Adrenal gland (tissue), 12 donors: ENCODE measurements around the gene RAP1GAP2. TPM values are rescaled to one million over a fixed set of nuclear protein-coding genes. Genes with fewer than 3 reads are reported as not detected.
"Not testable (repeated sequence)": the region's sequence is repeated elsewhere in the genome, so short reads cannot be mapped to it uniquely, and the experiment has no call there.

Experiments used
- DNase-seq, 7 donors: peaks; one replicate each; pipeline ENCODE4 v3.0.0-alpha.2; 2019 to 2020
- H3K27ac ChIP-seq, 5 donors: fragments of 200-600 bp; sonication (generic) in 4 of 5; 1 replicate in 3 of 5; 2 replicates in 2 of 5; pipeline versions ENCODE4 v1.5.1 to v1.8.0; 2016 to 2020; ENCODE audit warnings: mild to moderate bottlenecking in 1 of 5
- H3K27me3 ChIP-seq: fragments of 200-600 bp; 2 replicates; pipeline ENCODE4 v1.8.0; 2021
- H3K36me3 ChIP-seq, 2 donors: fragments of 200-600 bp; replicated peaks in 1 of 2; 1 replicate in 1 of 2; 2 replicates in 1 of 2; pipeline versions ENCODE4 v1.5.1 to v1.8.0; 2018 to 2022
- H3K4me1 ChIP-seq, 2 donors: fragments of 200-600 bp; replicated peaks in 1 of 2; 1 replicate in 1 of 2; 2 replicates in 1 of 2; pipeline versions ENCODE4 v1.5.1 to v1.8.0; 2018 to 2021
- H3K4me3 ChIP-seq, 4 donors: fragments of 200-600 bp; sonication (generic) in 3 of 4; one replicate each; pipeline ENCODE4 v1.5.1; 2016 to 2018
- H3K9me3 ChIP-seq, 3 donors: fragments of 200-600 bp; sonication (generic) in 1 of 3; replicated peaks in 1 of 3; 1 replicate in 2 of 3; 2 replicates in 1 of 3; pipeline versions ENCODE4 v1.5.1 to v1.8.0; 2016 to 2021
- POLR2A ChIP-seq, 2 donors: fragments of 450-650 bp; IDR thresholded peaks; one replicate each; pipeline ENCODE4 v1.6.1; 2017; ENCODE audit warnings: antibody characterized with exemption in 2 of 2, mild to moderate bottlenecking in 2 of 2, moderate library complexity in 1 of 2
- WGBS, 4 donors: extraction: QIAGEN DNeasy Blood & Tissue Kit in 2 of 4; methylation state at CpG; one replicate each; pipeline versions ENCODE4 v1.1.5 to v1.1.7; 2013 to 2017; 5-methylcytosine and 5-hydroxymethylcytosine counted together
- intact Hi-C, 2 donors: fragments of 100-400 bp; cut with DNase I; formaldehyde crosslinking; loops; one replicate each; pipeline versions ENCODE4 v1.14.1 to v1.15.0; 2022 to 2023
- polyA plus RNA-seq, 3 donors: library from polyadenylated mRNA; stranded (reverse); fragments of 200-250 nt in 2 of 3; fragments of 350-450 nt in 1 of 3; fragmentation: Illumina TruSeq in 1 of 3; extraction: RNeasy Lipid Tissue Mini Kit (QIAGEN cat#74804) in 1 of 3; gene quantifications; one replicate each; pipeline ENCODE4 v1.2.3, GENCODE V29; 2013 to 2014
- total RNA-seq, 9 donors: library from RNA; depleted of rRNA in 4 of 9; stranded (reverse); fragments of >200 nt in 4 of 9; fragments of 120-200 nt in 1 of 9; fragmentation: NEBNext Ultra II Directional in 1 of 9; extraction: Animal tissue kit (Norgen Biotek cat#: 25700) in 1 of 9; gene quantifications; one replicate each; pipeline versions ENCODE4 v1.1.0 to v1.2.4, GENCODE V29; 2013 to 2023
- TF ChIP-seq, protein P1 (sequence below), 6 experiments: fragments of 450-650 bp in 4 of 6; fragments of 200-600 bp in 2 of 6; sonication (generic) in 1 of 6; IDR thresholded peaks; 1 replicate in 5 of 6; 2 replicates in 1 of 6; pipeline versions ENCODE4 v1.5.1 to v1.8.0; 2016 to 2021; ENCODE audit warnings: antibody characterized with exemption in 6 of 6, mild to moderate bottlenecking in 2 of 6, moderate library complexity in 1 of 6
- donor health status: healthy with polysubstance abuse.
- donor health status: Bipolar disorder and iron deficiency.
- donor health status: DM: yes; HTN: yes; CAD: no.
- donor health status: DM: no; HTN: no; CAD: no.
- donor health status: DM: no; HTN: no; CAD: no.
- donor health status: DM: yes; HTN: yes; CAD: no.

The RAP1GAP2 gene
- total and polyA plus RNA-seq, 12 donors = 4.2 to 20.4 (median 6.9) TPM

DNA sequence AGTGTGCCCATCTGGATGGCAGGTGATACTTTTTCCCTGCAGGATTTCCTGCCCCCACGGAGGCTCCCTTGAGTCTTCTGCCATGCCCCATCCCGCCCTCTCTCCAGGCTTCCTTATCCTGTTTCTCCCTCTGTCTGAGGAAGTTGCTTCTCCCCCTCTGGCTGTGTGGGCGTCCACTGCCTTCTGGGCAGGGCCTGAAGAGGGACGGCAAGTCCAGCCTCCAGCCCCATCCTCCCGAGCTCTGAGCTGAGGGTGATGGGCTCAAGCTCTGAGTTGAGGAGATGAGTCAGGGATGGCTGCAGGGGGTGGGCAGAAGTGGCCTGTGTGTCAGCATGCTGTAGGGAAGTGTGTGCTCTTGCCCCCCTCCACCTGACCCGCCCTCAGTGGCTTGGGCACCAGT is 14.2 kb upstream of the RAP1GAP2 start:
- 52 to 66% (median 55%) methylated on average over 4 to 6 of the region's 6 CpGs for WGBS, 4 donors
- intact Hi-C loops = no loop called here
- TF ChIP-seq POLR2A (IDR thresholded peaks at IDR 0.05) = no peak
- TF ChIP-seq, protein P1, sequence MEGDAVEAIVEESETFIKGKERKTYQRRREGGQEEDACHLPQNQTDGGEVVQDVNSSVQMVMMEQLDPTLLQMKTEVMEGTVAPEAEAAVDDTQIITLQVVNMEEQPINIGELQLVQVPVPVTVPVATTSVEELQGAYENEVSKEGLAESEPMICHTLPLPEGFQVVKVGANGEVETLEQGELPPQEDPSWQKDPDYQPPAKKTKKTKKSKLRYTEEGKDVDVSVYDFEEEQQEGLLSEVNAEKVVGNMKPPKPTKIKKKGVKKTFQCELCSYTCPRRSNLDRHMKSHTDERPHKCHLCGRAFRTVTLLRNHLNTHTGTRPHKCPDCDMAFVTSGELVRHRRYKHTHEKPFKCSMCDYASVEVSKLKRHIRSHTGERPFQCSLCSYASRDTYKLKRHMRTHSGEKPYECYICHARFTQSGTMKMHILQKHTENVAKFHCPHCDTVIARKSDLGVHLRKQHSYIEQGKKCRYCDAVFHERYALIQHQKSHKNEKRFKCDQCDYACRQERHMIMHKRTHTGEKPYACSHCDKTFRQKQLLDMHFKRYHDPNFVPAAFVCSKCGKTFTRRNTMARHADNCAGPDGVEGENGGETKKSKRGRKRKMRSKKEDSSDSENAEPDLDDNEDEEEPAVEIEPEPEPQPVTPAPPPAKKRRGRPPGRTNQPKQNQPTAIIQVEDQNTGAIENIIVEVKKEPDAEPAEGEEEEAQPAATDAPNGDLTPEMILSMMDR (IDR thresholded peaks at IDR 0.05) = no peak

DNA sequence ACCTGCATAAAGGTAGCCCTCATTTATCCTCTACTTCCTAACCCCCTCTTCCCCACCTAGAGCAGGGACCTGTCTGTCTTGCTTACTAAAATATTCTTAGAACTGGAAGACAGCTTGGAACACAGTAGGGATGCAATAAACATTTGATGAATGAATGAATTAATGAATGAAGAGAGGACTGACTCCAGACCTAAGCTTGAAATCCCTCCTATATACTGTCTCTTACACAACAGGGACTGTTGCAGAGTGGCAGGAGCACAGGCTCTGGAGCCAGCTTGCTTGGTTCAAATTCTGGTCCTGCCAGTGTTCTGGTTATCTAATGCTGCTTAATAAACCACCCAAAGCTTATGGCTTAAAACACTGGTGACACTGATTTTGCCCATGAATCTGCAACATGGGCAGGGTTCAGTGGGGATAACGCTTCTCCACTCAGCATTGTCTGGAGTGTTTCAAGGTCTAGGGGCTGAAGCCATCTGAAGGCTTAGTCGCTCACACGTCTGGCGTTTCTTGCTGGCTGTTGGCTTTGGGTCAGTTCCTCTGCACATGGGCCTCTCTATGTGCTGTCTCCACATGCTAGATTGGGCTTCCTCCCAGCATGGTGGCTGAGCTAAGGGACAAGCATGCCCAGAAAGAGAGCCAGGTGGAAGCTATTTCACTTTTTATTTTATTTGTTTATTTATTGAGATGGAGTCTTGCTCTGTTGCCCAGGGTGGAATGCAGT is 12.8 kb upstream of the RAP1GAP2 start:
- no peaks in the 10 kb centered on the region for H3K27me3 ChIP-seq
- WGBS, 4 donors = 81 to 89% (median 85%) methylated on average over 4 of the region's 4 CpGs
- intact Hi-C loops = no loop called here

More for the DNA sequence above, 14.2 kb upstream of the RAP1GAP2 start:
- H3K27me3 ChIP-seq = peaks cover 6% of the 10 kb centered on the region
- H3K9me3 ChIP-seq = no peaks in the 10 kb centered on the region
- DNase-seq = no peak
- H3K4me1 ChIP-seq = no peaks in the 10 kb centered on the region
- no peak overlapping the region for H3K27ac ChIP-seq
- H3K4me3 ChIP-seq = no peak overlapping the region
- H3K36me3 ChIP-seq = no peaks in the 10 kb centered on the region

DNA sequence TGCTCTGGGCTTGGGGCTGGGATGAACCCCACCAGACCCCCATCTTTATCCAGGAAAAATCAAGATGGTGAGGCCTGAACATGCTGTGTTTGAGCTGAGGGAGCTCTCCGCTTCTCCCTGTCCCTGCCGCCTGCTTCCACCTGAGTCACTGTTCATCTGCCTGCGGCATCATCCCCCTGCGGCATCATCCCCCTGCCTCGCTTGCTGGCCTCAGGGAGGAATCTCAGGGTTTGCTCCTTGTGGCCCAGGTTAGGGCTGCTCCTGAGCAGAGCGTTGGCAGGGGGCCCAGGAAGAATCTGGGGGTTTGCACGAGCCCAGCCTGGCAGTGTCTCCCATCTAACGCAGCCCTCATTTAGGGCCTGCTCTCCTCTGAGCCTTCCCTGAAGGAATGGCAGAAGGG is 11.4 kb upstream of the RAP1GAP2 start:
- Histone ChIP-seq H3K9me3 (no peaks in the 10 kb centered on the region), H3K4me3 (no peak overlapping the region), H3K27me3 (no peaks in the 10 kb centered on the region), H3K27ac (no peak overlapping the region), H3K4me1 (no peaks in the 10 kb centered on the region), H3K36me3 (no peaks in the 10 kb centered on the region)
- DNase-seq = no peak
- 77 to 96% (median 85%) methylated on average over 8 of the region's 8 CpGs for WGBS, 4 donors
- intact Hi-C loops = loop anchor here in 1 of 2 donors (5.0 kb wide), 1 partner anchor 42 kb away; no protein-coding TSS in a partner anchor
- TF ChIP-seq POLR2A (IDR thresholded peaks at IDR 0.05) = no peak
- TF ChIP-seq, protein P1 (IDR thresholded peaks at IDR 0.05) = no peak

More for the DNA sequence above, 12.8 kb upstream of the RAP1GAP2 start:
- no peak for DNase-seq
- H3K27ac ChIP-seq = no peak overlapping the region
- no peaks in the 10 kb centered on the region for H3K9me3 ChIP-seq
- no peaks in the 10 kb centered on the region for H3K4me1 ChIP-seq
- H3K36me3 ChIP-seq = no peaks in the 10 kb centered on the region
- TF ChIP-seq, protein P1 (IDR thresholded peaks at IDR 0.05) = no peak
- no peak for TF ChIP-seq POLR2A (IDR thresholded peaks at IDR 0.05)
- no peak overlapping the region for H3K4me3 ChIP-seq

DNA sequence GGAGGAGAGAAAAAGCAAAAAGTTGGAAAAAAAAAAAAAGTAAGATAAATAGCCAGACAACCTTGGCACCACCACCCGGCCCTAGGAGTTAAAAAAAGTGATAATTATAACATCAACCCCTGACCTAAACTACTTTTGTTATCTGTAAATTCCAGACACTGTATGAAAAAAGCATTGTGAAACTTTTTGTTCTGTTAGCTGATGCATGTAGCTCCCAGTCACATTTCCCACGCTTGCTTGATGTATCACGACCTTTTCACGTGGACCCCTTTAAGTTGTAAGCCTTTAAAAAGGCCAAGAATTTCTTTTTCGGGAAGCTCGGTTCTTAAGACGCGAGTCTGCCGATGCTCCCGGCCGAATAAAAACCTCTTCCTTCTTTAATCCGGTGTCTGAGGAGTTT is 10.9 kb upstream of the RAP1GAP2 start:
- H3K9me3 ChIP-seq, H3K36me3 ChIP-seq, H3K27me3 ChIP-seq, H3K27ac ChIP-seq, DNase-seq, H3K4me1 ChIP-seq, H3K4me3 ChIP-seq: not testable (repeated sequence)
- intact Hi-C loops = loop anchor here in 1 of 2 donors (5.0 kb wide), 1 partner anchor 42 kb away; no protein-coding TSS in a partner anchor
- WGBS, 4 donors = 63 to 71% (median 66%) methylated on average over 12 of the region's 12 CpGs
